Subcutaneous abdominal adipose tissue (tissue), 5 donors: Measurements from ENCODE around the gene GRM5.

Experiments used
- H3K27ac ChIP-seq: one replicate; pipeline ENCODE4 v1.7.0; 2013; ENCODE audit warnings: low read depth, mild to moderate bottlenecking, inconsistent platforms, low read length, moderate library complexity
- H3K27me3 ChIP-seq, 5 donors: one replicate each; pipeline ENCODE4 v1.7.0; 2013; ENCODE audit warnings: low read length in 5 of 5, inconsistent platforms in 1 of 5; ENCODE audit not compliant: control insufficient read depth in 5 of 5, insufficient read depth in 4 of 5
- H3K36me3 ChIP-seq, 5 donors: one replicate each; pipeline ENCODE4 v1.7.0; 2013; ENCODE audit warnings: low read length in 5 of 5; ENCODE audit not compliant: control insufficient read depth in 5 of 5, insufficient read depth in 5 of 5
- H3K4me1 ChIP-seq, 5 donors: one replicate each; pipeline ENCODE4 v1.7.0; 2013; ENCODE audit warnings: low read length in 5 of 5, mild to moderate bottlenecking in 3 of 5, moderate library complexity in 1 of 5; ENCODE audit not compliant: control insufficient read depth in 5 of 5, insufficient read depth in 5 of 5
- H3K4me3 ChIP-seq, 5 donors: one replicate each; pipeline ENCODE4 v1.7.0; 2013; ENCODE audit warnings: low read length in 5 of 5, low read depth in 1 of 5
- H3K9ac ChIP-seq, 5 donors: one replicate each; pipeline ENCODE4 v1.7.0; 2013; ENCODE audit warnings: low read length in 5 of 5, mild to moderate bottlenecking in 4 of 5, moderate library complexity in 3 of 5
- H3K9me3 ChIP-seq, 5 donors: one replicate each; pipeline ENCODE4 v1.7.0; 2013; ENCODE audit warnings: low read length in 5 of 5; ENCODE audit not compliant: control insufficient read depth in 5 of 5
- donor health status: healthy.
- donor health status: healthy.
- donor health status: healthy.
- donor health status: healthy.
- donor health status: healthy.

The GRM5 gene

DNA sequence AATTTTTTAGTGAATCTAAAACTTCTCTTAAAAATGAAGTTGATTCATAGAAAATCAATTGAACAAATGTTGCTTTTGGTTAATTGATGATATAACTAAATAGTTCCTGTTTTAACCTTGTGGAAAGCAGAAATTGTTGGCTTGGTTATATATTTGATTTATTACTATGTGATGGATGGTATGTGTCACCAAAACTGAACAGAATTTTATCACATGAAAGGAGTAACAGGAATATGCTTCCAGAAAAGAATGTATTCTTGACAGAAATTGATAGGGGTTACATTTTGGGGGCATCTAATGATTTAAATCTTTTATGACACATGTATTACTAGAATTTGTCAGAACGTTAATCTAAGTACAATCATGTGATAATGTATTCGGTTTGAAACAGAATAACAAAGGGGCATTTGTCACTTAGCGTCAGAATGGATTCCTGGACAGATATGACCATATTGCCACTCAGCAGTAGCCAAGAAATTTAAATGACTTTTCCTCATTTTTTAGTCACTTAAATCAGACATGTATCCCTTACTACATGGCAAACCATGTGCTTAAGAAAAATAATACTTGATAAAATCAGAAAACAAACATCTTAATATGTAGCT is 295.2 kb downstream of the GRM5 start:
- no peaks in the 10 kb centered on the region for H3K4me1 ChIP-seq
- no peaks in the 10 kb centered on the region for H3K36me3 ChIP-seq
- H3K9ac ChIP-seq, result no peak overlapping the region
- no peak overlapping the region for H3K4me3 ChIP-seq
- H3K27ac ChIP-seq, result no peak overlapping the region
- H3K9me3 ChIP-seq, result peaks cover 0 to 8% (median 0%) of the 10 kb centered on the region in 5 donors
- H3K27me3 ChIP-seq, result no peaks in the 10 kb centered on the region

DNA sequence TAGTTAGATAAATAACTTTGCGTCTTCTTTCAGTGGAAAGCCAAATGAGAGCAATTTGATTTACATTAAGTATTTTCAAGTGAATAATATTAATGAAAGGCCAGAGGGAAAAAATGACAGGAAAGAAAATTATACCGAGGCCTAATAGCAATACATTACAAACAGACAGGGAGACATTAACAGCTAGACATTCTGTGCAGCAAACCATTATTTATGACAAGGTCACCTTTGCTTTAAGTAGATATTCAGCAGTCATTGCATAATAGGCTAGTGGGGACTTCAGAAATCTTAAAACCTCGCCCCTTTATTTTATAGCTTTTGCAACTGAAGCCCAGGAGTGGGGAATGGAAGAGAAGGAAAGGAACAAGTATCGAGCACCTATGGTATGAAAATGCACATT is 321.6 kb downstream of the GRM5 start:
- Histone ChIP-seq H3K27ac (no peak overlapping the region), H3K4me3 (no peak overlapping the region), H3K9me3 (peaks cover 0 to 5% (median 3%) of the 10 kb centered on the region in 5 donors), H3K36me3 (no peaks in the 10 kb centered on the region), H3K9ac (no peak overlapping the region), H3K4me1 (no peaks in the 10 kb centered on the region), H3K27me3 (no peaks in the 10 kb centered on the region)

DNA sequence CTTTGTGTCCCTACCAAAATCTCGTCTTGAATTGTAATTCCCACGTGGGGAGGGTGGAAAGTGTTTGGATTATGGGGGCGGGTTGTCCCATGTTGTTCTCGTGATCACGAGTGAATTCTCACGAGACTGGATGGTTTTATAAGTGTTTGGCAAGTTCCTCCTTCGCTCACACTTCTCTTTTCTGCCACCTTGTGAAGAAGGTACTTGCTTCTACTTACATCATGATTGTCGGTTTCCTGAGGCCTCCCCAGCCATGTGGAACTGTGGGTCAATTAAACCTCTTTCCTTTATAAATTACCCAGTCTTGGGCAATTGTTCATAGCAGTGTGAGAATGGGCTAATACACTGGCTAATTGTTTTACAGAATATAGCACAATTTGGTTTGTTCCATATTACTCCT is 326.3 kb downstream of the GRM5 start:
- H3K27me3 ChIP-seq, result no peaks in the 10 kb centered on the region
- H3K4me1 ChIP-seq, result peaks cover 0 to 10% (median 0%) of the 10 kb centered on the region in 5 donors
- H3K9me3 ChIP-seq, result no peaks in the 10 kb centered on the region
- H3K27ac ChIP-seq, result no peak overlapping the region
- H3K9ac ChIP-seq, result no peak overlapping the region
- no peaks in the 10 kb centered on the region for H3K36me3 ChIP-seq
- H3K4me3 ChIP-seq, result no peak overlapping the region

- Histone ChIP-seq H3K36me3 (no peaks in the 10 kb centered on the region), H3K27ac (no peak overlapping the region), H3K4me3 (no peak overlapping the region), H3K4me1 (no peaks in the 10 kb centered on the region), H3K27me3 (no peaks in the 10 kb centered on the region), H3K9ac (no peak overlapping the region), H3K9me3 (no peaks in the 10 kb centered on the region)
Measured at GRCh38 chr11:88709567-88709966, 356.2 kb downstream of the GRM5 start.

DNA sequence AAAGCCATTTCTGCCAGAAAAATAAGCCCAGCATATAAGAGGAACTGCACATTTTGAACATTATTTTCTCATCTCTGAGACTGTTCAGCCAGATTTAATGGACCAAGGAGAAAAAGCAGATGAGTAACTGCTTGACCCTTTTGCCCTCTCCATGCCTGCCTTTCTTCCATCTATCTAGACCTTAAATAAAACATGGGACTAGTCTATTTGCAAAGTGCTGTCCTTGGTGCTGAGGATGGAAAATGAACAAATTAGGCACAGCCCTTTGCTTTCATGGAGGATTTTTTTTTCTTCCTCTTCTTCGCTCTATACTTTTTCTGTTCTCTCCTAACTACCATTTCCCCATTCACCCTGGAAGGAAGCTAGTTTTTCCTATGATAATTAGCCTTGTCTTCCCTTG is 361.3 kb downstream of the GRM5 start:
- H3K9ac ChIP-seq, result no peak overlapping the region
- no peak overlapping the region for H3K4me3 ChIP-seq
- H3K9me3 ChIP-seq, result no peaks in the 10 kb centered on the region
- H3K4me1 ChIP-seq, result no peaks in the 10 kb centered on the region
- H3K36me3 ChIP-seq, result no peaks in the 10 kb centered on the region
- H3K27ac ChIP-seq, result no peak overlapping the region
- no peaks in the 10 kb centered on the region for H3K27me3 ChIP-seq

- no peak overlapping the region for H3K27ac ChIP-seq
- no peaks in the 10 kb centered on the region for H3K27me3 ChIP-seq
- no peak overlapping the region for H3K4me3 ChIP-seq
- H3K9me3 ChIP-seq, result peaks cover 0 to 4% (median 0%) of the 10 kb centered on the region in 5 donors
- H3K36me3 ChIP-seq, result no peaks in the 10 kb centered on the region
- H3K9ac ChIP-seq, result no peak overlapping the region
- H3K4me1 ChIP-seq, result no peaks in the 10 kb centered on the region
Measured at GRCh38 chr11:88701816-88702215, 364.0 kb downstream of the GRM5 start.

GRCh38 chr11:88697139-88697538 is 368.6 kb downstream of the GRM5 start:
- Histone ChIP-seq H3K27ac (no peak overlapping the region), H3K36me3 (no peaks in the 10 kb centered on the region), H3K4me1 (no peaks in the 10 kb centered on the region), H3K27me3 (no peaks in the 10 kb centered on the region), H3K9me3 (peaks cover 0 to 4% (median 0%) of the 10 kb centered on the region in 5 donors), H3K9ac (no peak overlapping the region), H3K4me3 (no peak overlapping the region)

- H3K4me1 ChIP-seq, result no peaks in the 10 kb centered on the region
- H3K9ac ChIP-seq, result no peak overlapping the region
- no peak overlapping the region for H3K27ac ChIP-seq
- H3K27me3 ChIP-seq, result no peaks in the 10 kb centered on the region
- peaks cover 0 to 4% (median 0%) of the 10 kb centered on the region in 5 donors for H3K9me3 ChIP-seq
- no peaks in the 10 kb centered on the region for H3K36me3 ChIP-seq
- H3K4me3 ChIP-seq, result no peak overlapping the region
Measured at GRCh38 chr11:88695689-88696414, 369.9 kb downstream of the GRM5 start.

DNA sequence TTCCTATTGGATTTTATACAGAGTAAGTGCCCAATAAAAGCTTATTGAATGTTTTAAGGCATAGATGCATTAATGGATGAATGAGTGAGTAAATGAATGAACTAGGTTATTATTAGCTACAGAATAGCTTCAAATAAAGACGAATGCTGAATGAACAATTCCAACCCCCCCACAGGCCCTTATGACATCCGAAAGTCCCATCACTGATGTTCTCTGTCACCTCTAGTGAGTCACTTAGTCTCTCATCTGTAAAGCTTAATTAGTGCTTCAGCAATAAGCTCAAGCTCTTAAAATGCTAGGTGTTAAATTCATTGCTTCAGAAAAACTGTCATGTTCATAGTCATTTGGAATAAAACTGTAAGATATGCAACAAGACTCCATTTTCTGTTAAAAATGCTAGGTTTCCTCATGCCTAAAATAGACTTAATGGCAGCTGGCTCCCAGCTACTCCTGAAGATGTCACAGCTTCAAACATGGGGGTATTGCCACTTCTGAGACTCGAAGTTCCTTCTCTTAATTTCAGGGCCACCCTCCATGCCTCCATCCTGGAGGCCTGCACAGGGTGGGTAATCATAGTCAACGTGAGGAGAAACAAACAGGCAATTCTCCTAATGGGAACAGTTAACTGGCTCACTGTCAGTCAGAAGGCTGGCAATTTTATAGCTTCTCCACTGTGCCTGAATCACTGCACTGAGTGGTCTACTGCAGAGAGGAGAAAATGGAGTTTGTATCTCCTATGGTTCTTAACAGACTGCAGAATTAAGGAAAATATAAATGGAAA is 373.3 kb downstream of the GRM5 start:
- Histone ChIP-seq H3K9me3 (peaks cover 0 to 3% (median 0%) of the 10 kb centered on the region in 5 donors), H3K4me1 (no peaks in the 10 kb centered on the region), H3K4me3 (no peak overlapping the region), H3K9ac (no peak overlapping the region), H3K27ac (no peak overlapping the region), H3K36me3 (no peaks in the 10 kb centered on the region), H3K27me3 (no peaks in the 10 kb centered on the region)
